ENCODE measurements around the gene NQO2.

NQO2 gene

GRCh38 chr6:2982426-2983117 lies 17.1 kb upstream of the NQO2 start:
- DNase-seq (ENCODE audit: insufficient read length, low spot score) (no peak), FAIRE-seq (no peak)

GRCh38 chr6:2984738-2985406 lies 14.8 kb upstream of the NQO2 start:
- FAIRE-seq: no peak
- no peak for TF ChIP-seq CTCF (IDR thresholded peaks at IDR 0.05; ENCODE audit: insufficient read depth, missing control alignments)
- no peak for DNase-seq (ENCODE audit: insufficient read length, low spot score)

More at GRCh38 chr6:2982426-2983117, 17.1 kb upstream of the NQO2 start:
- no peak for TF ChIP-seq CTCF (IDR thresholded peaks at IDR 0.05; ENCODE audit: insufficient read depth, missing control alignments)

- FAIRE-seq: no peak
Observed at GRCh38 chr6:2986722-2987221, 12.9 kb upstream of the NQO2 start.

GRCh38 chr6:2988094-2988425 lies 11.6 kb upstream of the NQO2 start:
- FAIRE-seq: no peak
- no peak for TF ChIP-seq CTCF (IDR thresholded peaks at IDR 0.05; ENCODE audit: insufficient read depth, missing control alignments)
- DNase-seq (ENCODE audit: insufficient read length, low spot score): no peak

More at GRCh38 chr6:2986722-2987221, 12.9 kb upstream of the NQO2 start:
- TF ChIP-seq CTCF (IDR thresholded peaks at IDR 0.05; ENCODE audit: insufficient read depth, missing control alignments): no peak
- DNase-seq (ENCODE audit: insufficient read length, low spot score): no peak

- peak; percentile 53 for TF ChIP-seq CTCF (IDR thresholded peaks at IDR 0.05; ENCODE audit: insufficient read depth, missing control alignments)
- FAIRE-seq: no peak
- no peak for DNase-seq (ENCODE audit: insufficient read length, low spot score)
Observed at GRCh38 chr6:2988426-2989331, 11.0 kb upstream of the NQO2 start.

- DNase-seq (ENCODE audit: insufficient read length, low spot score) (no peak), FAIRE-seq (peak; percentile 53)
- TF ChIP-seq CTCF (IDR thresholded peaks at IDR 0.05; ENCODE audit: insufficient read depth, missing control alignments): no peak
Observed at GRCh38 chr6:2989332-2990247, 10.1 kb upstream of the NQO2 start.
